ENCODE measurements around the gene KY.

- TF ChIP-seq FOXP2 (optimal IDR thresholded peaks at IDR 0.05; ENCODE audit: control extremely low read depth, extremely low read length, insufficient read depth) (no peak), EZH2 (IDR thresholded peaks at IDR 0.05) (no peak)
Measured at GRCh38 chr3:134615743-134616142, 35.1 kb downstream of the KY start.

All from SK-N-MC (cell line).